Stimulated activated CD4-positive, alpha-beta T cell treated with anti-CD3 and anti-CD28 coated beads, Interleukin-1b, Interleukin-23, amount 100 ng/mL, for 24 hours (primary cell): ENCODE results near the gene SLC26A1.
"Not testable (repeated sequence)": the region's sequence is repeated elsewhere in the genome, so short reads cannot be mapped to it uniquely, and the experiment has no call there.

Experiments used
- DNase-seq, 4 experiments: peaks; one replicate each; pipeline ENCODE4 v3.0.0-alpha.2; 2020; ENCODE audit warnings: low read depth in 4 of 4, low spot score in 1 of 4

Gene SLC26A1

DNA sequence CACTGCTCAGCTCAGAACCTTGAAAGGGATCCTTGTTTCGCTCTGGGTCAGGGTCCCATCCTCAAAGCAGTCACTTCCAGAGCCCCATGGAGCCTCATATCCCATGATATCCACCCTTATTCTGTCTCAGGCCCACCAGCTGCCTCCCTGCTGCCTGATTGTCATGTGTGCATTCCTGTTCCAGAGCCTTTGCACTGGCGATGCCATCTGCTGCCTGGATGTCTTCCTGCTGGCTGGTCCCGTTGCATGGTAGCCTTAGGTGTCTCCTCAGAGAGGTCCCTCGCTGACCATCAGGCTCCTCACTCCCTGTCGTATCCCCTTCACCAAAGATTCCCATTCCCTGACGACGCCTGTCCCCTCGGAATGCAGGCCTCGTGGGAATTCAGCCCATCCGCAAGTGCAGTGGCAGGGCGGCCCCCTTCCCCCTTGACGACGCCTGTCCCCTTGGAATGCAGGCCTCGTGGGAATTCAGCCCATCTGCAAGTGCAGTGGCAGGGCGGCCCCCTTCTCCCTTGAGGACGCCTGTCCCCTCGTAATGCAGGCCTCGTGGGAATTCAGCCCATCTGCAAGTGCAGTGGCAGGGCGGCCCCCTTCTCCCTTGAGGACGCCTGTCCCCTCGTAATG lies 6.1 kb upstream of the SLC26A1 start:
- DNase-seq: not testable (repeated sequence)

DNA sequence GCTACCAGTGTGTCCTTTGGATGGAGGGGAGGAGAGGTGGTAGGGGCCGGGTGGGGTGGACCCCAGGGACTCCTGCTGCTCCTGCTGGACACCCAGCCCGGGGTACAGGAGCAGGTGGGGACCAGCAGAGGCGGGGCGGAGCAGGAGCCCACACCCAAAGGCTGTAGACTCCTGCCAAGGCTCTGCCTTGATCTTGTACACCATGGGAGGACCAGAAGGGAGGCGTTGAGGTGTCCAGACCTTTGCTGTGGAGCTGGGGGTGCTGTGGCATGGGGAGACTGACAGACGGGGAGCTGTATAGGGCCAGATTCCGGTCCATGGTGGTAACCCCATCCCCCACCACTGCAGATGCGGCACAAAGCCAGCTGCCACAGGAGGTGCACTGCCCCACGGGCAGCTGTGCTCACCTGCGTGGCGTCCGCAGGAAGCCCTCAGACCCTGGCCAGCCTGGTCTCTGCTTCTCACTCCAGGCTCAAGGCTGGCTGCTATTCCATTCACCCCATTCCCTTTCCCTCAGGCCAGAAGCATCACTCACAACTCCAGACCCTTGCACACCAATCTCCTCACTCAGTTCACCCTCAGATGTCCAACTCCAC lies 5.0 kb upstream of the SLC26A1 start:
- no peak for DNase-seq

DNA sequence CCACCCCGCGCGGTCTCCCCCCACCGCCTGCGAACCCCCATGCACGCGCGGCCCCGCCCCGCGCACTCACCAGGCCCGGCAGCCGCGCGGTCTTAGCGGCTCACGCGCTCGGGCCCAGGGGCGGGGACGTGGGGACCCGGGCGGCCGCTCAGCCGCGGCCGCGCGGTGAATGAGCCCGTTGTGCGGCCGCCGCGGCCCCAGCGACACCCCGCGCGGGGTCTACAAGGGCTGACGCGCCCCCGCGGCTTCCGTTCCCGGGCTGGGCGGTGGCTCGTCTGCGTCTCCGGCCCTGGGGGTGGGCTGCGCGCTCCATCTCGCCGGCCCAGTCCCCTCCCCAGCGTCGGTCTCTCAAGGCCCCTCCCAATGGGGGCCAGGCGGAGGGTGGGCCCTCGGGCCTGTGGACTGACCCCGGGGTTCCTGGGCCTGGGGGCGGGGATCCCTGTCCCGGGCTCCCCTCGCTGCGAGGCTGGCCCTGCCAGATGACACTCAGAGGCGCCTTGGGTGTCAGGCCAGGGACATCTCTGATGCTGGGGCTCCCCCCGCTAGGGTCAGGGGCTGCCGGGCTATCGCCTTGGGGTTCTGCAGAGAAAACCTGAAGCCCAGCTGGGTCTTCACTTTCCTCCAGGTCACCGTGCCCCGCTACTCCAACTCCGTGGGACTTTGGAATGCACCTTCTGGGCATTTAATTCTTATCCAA lies 4.3 kb upstream of the SLC26A1 start:
- DNase-seq: no peak

DNA sequence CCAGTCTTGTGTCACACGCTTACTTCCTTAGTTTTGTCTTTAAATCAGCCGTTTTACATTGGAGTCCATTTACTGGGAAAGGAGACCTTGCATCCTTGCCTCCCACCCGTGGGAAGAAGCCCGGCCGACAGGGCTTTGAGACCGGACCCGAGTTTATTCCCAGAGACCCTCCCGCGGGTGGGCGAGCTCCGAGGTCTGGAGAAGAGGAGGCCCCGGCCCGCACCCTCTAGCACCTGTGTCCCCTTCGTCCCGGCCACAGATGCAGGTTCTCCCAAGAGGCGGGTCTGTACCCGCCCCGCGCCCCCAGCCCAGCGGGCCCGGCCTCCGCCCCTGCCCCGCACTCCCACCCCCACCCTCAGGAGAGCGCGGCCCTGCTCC lies 3.8 kb upstream of the SLC26A1 start:
- no peak for DNase-seq

DNA sequence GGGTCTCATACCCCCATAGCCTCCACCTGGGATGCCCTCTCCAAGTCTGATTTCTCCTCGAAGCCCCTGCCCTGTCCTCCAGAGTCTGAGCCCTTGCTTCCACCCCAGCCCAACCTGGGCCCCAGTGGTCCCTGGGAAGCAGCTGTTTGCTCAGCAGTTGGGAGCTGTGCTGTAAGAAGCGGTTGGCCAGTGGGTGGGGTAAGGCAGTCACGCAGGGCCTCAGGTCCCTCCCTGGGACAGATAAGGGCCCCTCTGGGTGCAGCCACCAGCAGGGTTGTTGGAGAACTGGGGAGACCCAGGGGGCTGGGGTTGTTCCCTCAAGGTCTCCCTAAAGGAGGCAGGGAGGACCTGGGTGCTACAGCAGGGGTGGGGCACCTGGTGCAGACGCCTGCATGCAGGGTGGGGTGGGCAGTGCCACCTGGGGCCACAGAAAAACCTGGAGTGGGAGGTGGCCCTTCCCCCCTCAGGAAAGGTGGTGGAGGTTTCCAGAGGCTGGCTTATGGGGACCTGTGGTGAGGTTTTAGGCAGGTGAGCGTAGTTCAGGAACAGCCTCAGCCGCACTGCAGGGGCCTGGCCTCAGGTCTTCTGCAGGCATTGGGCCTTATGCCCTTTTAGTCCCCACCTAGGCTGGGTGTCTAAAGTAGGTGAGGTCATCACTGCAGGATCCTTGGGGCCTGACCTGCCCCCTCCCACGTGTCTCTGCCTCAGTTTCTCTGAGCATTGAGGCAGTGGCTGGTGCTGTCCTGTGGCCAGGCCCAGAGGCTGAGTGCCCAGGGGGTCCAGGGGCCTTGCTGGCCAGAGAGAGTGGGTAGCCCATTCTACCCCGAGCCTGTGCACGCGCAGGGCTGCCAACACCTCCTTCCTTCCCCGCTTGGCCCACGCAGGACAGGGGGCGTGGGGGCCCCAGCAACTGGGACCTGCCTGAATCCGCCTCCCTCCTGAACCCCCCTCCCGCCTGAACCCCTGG lies 3.1 kb upstream of the SLC26A1 start:
- no peak for DNase-seq

DNA sequence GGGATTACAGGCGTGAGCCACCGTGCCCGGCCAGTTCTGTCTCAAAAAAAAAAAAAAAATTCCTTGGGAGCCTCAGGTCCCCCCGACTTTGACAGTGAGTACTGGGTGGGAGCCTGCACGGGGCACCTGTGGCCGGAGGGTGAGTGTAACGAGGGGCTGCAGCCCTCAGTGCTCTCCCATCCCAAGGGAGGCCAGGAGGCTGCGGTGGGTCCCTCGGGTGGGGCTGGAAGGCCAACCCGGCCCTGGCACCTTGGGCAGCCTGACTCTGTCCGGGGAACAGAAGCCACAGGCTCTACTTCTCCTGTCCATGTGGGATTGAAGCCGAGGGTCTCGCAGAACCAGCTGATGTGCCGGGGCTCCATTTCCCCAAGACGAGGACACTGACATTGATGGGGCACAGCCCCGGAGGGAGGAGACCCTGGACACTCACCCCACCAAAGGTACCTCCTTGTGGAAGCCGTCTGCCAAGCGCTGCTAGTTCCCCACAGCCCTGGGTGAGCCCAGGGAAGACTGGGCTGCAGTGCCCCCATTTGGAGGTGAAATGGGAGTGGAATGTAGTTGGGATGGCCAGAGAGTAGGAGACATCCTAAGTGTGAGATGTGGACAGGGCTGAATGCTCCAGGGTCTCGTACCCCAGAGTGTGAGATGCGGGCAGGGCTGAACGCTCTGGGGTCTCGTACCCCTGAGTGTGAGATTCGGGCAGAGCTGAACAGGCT lies 2.3 kb upstream of the SLC26A1 start:
- DNase-seq: no peak

DNA sequence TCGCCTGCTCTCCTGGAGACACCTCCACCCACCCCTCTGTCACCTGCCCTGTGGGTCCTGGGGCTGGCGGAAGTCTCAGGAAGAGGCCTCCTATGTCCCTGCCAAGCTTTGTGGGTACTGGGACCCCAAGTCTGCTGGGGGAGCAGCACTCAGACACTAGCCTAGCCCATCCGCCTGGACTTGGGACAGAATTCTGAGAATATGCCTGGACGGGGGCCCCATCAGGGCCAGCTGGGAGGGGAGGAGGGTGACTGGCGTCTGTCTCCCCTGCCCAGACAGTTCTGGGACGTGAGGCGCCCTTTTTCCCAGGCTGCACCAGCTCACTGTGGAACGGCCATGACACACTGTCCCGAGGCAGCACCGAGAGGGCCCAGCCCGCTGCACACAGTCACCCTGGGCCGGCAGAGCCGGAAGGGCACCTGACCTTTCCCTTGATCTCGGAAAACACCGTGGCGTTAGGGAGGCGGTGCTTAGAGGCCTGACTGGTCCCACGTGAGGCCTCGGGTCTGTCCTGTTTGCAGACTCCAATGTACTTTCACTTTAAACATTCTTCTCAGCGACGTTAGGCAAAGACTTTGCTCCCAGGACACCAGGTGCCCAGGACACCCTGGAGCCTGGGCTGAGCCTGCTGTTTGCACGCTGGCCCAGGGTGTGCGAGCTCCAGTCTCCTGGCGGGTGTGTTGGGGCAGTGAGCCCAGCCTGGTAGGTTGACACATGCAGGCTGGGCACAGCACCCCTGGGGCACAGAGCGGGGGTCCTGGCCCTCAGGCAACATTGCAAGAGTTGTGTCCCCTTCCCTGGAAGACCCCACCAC lies 700 bp downstream of the SLC26A1 start:
- no peak for DNase-seq

DNA sequence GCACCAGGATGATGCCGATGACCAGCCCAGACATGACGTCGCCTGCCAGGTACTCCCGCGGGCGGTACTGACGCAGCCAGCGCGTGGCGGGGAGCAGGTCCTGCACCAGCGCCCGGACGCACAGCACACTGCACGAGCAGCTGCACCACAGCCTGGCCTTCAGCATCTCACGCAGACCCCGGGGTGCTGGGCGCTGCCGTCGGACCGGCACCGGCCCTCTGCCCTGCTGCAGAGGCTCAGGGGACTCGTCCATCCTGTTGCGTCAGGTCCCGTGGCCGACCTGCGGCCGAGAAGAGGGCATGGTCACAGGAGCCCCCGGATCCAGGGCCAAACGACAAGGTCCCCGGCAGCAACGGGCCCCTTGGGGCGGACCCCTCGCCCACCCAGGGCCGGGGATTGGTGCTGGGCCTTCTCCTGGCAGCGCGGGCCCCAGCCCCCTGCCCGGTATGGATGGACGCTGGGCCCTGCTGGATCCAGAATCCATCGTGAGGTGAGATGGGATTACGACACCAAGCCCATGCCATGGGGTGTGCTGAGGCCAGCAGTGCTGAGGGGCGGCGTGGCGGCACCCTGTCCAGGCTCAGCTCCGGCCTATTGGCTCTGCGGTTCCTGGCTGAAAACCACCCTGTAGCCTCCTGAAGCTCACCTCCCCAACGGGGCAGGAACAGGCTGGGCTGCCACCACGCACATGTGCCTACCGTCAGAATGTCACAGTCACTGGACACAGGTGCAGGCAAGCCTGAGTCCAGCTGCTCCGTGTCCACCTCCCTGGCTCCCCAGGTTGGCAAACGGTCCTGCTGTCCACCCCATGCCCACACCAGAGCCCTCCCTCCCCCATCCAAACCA lies 1.5 kb downstream of the SLC26A1 start:
- no peak for DNase-seq

DNA sequence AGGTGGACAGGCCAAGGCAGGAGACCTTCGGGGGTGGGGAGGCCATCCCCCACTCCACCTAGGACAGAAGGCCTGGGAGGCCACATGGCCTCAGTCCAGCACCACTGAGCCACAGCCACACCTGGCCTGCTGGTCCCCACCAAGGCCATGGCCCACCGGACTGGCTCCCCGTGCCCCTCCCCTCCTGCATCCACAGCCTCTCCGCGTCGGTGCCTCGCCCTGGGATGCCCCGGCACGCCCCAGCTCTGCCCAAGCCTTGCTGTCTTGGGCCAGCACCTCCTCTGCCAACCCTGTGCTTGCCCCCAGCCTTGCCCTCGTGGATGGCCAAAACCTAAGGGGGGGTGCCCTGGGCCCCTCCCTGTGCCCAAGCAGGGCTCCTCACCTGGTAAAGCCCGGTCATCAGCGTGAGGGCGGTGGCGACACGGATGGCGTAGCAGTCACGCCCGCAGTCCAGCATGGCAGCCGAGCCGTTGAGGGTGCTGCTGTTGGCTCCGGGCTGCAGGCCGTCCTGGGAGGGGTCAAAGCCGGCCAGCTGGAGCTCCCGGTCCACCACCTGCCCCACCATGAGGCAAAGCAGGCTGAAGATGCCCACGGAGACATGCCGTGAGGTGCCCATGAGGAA lies 2.3 kb downstream of the SLC26A1 start:
- no peak for DNase-seq

DNA sequence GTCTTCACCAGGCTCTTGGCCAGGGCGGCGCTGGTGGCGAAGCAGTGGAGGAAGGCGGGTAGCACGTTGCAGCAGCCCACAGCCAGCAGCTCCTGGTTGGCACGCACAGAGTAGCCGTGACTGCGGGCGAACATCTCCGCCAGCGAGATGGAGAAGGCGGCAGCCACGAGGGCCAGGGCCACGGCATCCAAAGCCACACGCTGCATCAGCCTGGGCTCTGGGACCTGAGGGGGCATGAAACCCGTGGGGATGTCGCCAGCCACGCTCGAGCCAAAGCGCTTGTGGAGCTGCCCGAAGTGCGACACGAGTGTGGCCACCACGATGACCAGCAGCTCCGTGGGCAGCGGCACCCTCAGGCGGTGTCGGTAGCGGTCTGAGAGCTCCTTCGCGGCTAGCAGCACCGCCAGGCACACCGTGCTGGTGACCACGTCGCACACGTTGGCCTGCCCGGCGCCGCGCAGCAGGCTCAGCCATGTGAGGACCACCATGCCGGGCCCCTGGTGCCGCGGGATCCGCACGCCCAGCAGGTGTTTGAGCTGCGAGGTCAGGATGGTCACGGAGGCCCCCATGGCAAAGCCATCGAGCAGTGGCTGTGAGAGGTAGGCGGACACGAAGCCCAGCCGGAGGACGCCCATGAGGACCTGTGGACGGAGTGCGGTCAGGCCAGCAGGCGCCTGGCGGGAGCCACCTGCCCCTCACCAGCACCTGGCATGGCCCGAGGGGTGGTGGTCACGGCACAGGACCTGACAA lies 3.3 kb downstream of the SLC26A1 start:
- DNase-seq: no peak

DNA sequence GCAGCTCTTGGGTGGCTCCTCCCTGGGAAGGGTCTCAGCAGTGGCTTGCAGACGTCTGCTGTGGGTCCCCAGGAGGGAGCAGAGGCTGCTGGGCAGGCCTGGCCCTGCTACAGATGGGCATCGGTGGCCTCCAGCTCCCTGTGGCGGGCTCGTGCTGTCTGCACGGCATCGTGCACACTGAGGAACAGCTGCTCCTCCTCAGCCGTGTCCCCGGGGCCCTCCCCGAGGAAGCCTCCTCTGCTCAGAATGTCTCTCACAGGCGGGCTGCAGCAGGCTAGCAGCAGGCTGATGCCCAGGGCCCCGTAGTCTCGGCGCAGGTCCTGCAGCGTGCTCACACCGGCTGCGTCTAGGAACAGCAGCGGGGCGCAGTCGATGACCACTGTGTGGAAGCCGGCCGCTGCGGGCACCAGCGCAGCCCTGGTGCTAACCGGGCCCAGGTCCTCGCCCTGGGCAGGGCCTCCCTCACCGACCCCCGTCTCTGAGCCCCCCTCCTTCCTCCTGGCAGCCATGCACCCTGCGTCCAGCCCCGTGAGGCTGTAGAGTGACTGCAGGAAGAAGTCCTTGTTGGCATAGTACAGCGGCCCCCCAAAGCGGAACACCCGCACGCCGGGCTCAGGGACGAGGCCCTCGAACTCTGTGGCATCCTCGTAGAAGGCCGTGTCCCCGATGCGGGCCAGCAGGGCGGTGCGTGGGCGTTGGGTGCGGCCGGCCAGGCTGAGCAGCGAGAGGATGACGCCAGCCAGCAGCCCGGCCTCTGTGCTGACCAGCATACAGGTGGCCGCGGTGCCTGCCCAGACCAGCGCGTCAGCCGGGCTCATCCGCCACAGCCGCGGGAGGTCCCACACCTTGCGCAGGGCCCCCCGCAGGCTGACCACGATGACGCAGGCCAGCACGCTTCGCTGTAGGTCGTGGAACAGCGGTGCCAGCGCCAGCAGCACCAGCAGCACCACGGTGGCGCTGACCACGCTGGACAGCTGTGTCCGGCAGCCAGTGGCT lies 4.2 kb downstream of the SLC26A1 start:
- DNase-seq: no peak

DNA sequence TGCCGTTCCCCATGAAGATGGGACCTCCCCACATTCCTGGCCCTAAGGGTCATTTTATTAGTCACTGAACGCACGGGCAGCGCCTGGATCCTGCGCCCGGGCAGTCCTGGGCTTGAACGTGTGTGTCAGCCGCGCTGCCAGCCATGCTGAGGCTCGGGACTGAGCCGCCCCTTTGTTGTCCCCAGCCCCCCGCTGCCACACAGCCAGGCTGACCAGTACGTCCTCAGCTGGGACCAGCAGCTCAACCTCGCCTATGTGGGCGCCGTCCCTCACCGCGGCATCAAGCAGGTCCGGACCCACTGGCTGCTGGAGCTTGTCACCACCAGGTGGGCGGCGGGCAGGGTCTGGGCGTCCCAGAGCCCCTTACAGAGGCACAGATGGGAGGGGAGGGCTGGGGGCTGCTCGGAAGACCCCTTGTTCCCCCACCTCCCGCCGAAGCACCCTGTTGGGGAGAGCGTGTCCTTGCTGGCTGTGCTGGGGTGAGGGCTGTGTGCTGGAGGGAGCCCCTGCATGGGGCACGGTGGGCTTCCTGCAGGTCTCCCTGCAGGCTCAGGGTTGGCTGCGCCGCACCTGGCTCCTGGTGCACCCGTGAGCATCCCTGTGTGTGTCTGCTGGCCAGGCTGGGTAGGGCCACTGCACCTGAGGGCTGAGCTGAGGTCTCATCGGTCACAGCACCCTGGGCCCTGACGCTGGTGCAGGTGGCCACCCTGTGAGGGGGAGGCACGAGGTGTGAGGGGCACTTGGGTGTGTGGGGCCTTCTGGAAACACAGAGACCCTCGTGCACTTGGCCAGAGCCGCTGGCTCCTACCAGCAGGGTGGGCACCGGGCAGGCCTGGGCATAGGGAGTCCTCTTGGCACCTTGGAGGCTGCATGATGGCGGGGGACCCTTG lies 5.3 kb downstream of the SLC26A1 start:
- no peak for DNase-seq

DNA sequence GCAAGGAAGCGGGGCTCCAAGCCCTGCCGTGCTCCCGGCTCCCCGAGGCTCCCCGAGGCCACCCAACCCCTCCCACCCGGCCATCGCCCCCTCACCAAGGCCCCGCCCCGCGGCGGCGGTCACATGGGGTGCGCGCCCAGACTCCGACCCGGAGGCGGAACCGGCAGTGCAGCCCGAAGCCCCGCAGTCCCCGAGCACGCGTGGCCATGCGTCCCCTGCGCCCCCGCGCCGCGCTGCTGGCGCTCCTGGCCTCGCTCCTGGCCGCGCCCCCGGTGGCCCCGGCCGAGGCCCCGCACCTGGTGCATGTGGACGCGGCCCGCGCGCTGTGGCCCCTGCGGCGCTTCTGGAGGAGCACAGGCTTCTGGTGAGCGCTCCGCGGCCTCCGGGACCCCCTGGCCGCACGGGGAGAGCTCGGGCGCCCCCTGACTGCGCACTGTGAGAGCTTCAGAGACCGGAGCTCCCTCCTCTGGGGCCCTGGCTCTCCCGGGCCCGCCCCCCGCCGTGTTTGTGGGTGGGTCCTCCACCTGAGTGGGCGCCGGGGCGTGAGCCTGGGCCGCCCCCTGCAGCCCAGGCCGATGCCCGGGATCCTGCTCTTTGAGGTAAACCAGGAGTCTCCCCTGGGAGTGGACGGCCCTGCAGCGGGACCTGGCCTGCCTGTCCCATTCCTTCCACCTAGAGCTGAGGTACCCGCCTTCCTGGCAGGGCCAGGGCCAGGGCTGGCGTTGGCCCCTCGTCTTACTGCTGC lies 6.2 kb downstream of the SLC26A1 start, which contains the start of gene IDUA:
IDUA (plus strand) TSS at position 166 of the 745 bp plus-strand sequence; CDS start at position 207, 41 bp downstream.
- peak; percentile 64 to 82 (median 75) for DNase-seq

DNA sequence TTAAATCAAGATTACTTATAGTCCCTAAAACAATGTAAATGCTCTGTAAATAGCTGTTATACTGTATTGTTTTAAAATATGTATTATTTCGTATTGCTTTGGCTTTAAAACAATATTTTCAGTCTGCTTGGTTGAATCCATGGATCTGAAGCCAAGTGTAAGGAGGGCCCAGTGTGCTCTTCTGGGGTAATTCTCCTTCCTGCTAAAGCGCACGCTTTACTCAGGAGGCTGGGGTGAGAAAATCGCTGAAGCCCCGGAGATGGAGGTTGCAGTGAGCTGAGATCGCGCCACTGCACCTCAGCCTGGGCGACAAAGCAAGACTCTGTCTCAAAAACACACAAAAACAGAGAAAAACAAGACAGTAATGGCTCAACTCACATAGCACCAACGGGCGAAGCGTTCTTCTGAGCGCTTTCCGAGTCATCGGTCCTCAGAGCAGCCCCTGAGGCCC lies 6.8 kb downstream of the SLC26A1 start:
- DNase-seq: no peak
